Measurements from ENCODE around the gene DENND2C.

The DENND2C gene

DNA sequence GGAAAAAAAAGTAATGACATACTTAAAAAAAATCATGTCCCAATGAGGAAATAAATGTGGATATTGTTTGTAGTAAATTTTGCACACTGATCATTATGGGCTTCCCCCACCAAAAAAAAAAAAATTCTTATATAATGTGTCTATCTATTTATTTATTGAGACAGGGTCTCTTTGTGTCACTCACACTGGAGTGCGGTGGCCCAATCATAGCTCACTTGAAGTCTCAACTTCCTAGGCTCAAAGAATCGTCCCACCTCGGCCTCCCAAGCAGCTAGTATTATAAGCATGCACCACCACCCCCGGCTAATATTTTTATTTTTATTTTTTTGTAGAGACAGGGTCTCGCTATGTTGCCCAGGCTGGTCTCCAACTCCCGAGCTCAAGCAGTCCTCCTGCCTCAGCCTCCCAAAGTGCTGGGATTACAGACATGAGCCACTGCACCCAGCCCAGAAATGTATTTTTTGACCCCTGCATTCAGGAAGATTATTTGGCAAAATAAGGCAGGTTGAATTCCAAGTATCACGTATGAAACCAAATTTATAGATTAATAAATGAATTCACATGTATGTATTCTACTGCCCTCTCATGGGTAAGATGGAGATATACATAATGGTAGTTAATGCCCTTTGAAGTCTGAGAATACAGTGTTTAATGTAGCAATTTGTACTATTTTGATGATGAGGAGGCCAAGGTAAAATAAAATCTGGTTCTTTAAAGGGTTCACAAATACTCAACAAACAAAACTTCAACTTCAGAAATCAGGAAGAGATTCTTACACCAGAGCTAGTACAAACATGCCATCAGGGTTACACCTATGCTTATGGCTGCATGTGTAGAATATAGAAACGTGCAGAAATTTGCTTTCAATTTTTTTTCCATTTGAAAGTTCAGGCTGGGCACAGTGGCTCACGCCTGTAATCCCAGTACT, 1.4 kb upstream of the DENND2C start:
- DNase-seq (ENCODE audit: low read depth in 1 of 2, low spot score in 1 of 2), result no peak
- peaks cover 7% of the 10 kb centered on the region for H3K27me3 ChIP-seq (ENCODE audit: insufficient read depth, poor library complexity, severe bottlenecking)
- TF ChIP-seq SPI1 (IDR thresholded peaks at IDR 0.05; ENCODE audit: borderline replicate concordance, low read depth) (no peak), GABPA (IDR thresholded peaks at IDR 0.05; ENCODE audit: low read depth) (no peak), REST (IDR thresholded peaks at IDR 0.05; ENCODE audit: insufficient replicate concordance, low read depth) (no peak), CTCF (IDR thresholded peaks at IDR 0.05; ENCODE audit: insufficient read depth, low read length) (no peak), POLR2AphosphoS5 (IDR thresholded peaks at IDR 0.05; ENCODE audit: low read depth) (no peak)
- H3K4me3 ChIP-seq (replicated peaks; ENCODE audit: insufficient read depth, low read length), result no peak overlapping the region
- H3K27ac ChIP-seq (replicated peaks), result no peak overlapping the region

DNA sequence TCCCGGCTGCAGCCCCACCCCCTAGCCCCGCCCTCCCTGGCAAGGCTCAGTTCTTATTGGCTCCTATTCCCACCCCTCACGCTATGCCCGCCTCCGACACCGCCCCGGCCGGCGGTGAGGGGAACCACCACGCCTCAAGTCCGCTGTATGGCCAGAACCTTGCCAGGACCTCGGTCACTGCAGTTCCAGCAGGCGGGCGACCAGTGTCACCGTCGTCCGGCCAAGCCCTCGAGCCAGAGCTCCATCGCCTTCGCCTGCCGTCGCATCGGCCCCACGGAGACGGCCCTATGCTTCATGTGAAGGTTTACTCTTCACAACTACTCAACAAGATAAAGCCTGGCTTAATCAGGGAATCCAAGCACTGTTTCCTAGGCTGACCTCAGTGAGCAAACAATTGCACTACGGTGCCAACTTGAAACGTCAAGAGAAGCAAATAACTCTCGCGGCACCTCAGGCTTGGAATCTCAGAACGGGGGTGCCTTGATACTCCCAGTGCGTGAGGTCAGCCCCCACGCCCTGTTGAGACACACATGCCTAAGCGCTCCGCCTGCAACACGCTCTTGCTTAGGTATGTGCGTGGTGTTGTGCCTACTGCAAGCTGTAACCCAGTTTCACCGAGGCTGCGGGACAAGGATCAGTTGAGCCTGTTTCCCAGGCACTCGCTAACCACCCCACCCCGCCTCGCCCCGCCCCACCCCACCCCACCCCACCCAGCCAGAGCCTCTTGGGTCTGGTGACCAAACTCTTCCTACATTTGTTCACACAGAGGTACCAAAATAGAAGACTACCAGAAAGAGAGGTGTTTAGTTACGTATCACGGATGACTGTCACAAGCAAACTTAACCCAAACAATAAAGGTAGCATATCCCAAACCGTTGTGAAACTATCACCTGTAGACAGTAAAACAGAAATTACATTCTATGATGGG, 498 bp upstream of the DENND2C start:
- Histone ChIP-seq H3K27me3 (ENCODE audit: insufficient read depth, poor library complexity, severe bottlenecking) (peaks cover 7% of the 10 kb centered on the region), H3K4me3 (replicated peaks; ENCODE audit: insufficient read depth, low read length) (peak overlapping the region; percentile 81), H3K27ac (replicated peaks) (no peak overlapping the region)
- TF ChIP-seq REST (IDR thresholded peaks at IDR 0.05; ENCODE audit: insufficient replicate concordance, low read depth), result no peak
- TF ChIP-seq POLR2AphosphoS5 (IDR thresholded peaks at IDR 0.05; ENCODE audit: low read depth), result no peak
- TF ChIP-seq SPI1 (IDR thresholded peaks at IDR 0.05; ENCODE audit: borderline replicate concordance, low read depth), result no peak
- TF ChIP-seq GABPA (IDR thresholded peaks at IDR 0.05; ENCODE audit: low read depth), result no peak
- DNase-seq (ENCODE audit: low read depth in 1 of 2, low spot score in 1 of 2), result peak; percentile 57 to 74

DNA sequence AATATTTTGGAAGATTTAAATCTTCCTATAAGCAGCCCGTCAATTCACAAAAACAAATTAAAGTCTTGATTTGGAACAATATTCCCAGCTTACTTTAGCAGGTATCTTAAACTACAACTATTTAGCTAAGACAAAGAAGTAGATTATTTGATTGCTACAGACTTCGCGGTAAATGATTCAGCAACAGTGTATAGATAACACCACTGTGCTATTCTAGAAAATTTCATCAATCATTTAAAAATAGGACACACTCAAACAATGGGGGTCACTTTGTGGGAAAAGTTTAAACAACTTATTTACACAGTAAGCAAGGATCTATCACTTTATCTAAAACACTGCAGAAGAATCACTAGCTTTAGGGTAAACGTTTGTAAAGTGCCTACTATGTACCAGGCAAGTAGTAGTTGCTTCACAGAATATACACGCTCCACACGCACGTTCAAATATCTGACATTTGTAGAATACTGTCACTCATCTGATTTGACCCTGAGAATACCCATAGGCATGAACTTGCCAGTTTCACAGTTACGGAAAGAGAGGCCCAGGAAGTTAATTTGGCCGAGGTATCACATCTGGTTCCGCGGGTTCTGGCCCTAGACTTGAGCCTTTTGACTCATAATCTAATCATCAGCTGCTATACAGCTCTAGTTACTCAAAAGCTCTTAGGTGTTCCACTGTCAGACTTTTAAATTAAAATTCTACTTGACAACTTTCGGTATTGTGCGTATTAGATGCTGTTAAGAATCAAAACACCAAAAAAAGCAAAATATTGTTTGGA, 876 bp downstream of the DENND2C start:
- no peak overlapping the region for H3K27ac ChIP-seq (replicated peaks)
- no peak for DNase-seq (ENCODE audit: low read depth in 1 of 2, low spot score in 1 of 2)
- H3K27me3 ChIP-seq (ENCODE audit: insufficient read depth, poor library complexity, severe bottlenecking), result peaks cover 4% of the 10 kb centered on the region
- TF ChIP-seq SPI1 (IDR thresholded peaks at IDR 0.05; ENCODE audit: borderline replicate concordance, low read depth) (no peak), REST (IDR thresholded peaks at IDR 0.05; ENCODE audit: insufficient replicate concordance, low read depth) (no peak), GABPA (IDR thresholded peaks at IDR 0.05; ENCODE audit: low read depth) (no peak), CTCF (IDR thresholded peaks at IDR 0.05; ENCODE audit: insufficient read depth, low read length) (no peak), POLR2AphosphoS5 (IDR thresholded peaks at IDR 0.05; ENCODE audit: low read depth) (no peak)
- H3K4me3 ChIP-seq (replicated peaks; ENCODE audit: insufficient read depth, low read length), result peak overlapping the region; percentile 81
